Liver (tissue), 3 donors: ENCODE results near the gene OR2A12.

Source experiments
- GABPA ChIP-seq, 2 donors: IDR thresholded peaks in 1 of 2; conservative IDR thresholded peaks in 1 of 2; 2 replicates each; pipeline ENCODE4 v1.6.1; 2016; ENCODE audit warnings: antibody characterized with exemption in 2 of 2, mild to moderate bottlenecking in 1 of 2, moderate library complexity in 1 of 2
- JUND ChIP-seq, 2 donors: IDR thresholded peaks; 2 replicates each; pipeline ENCODE4 v1.6.1; 2016; ENCODE audit warnings: antibody characterized with exemption in 2 of 2
- SP1 ChIP-seq: IDR thresholded peaks from 2 replicates; pipeline ENCODE4 v1.6.1; 2018; ENCODE audit warnings: antibody characterized with exemption, mild to moderate bottlenecking
- TF ChIP-seq, protein P1 (sequence below): fragments of 150-350 bp; IDR thresholded peaks from 2 replicates; pipeline ENCODE4 v1.5.1; 2017; ENCODE audit warnings: improper control_type of control experiment, low read depth, low read length; ENCODE audit not compliant: missing input control
- TF ChIP-seq, protein P2 (sequence below): IDR thresholded peaks from 2 replicates; pipeline ENCODE4 v1.6.1; 2016; ENCODE audit warnings: antibody characterized with exemption
- donor health status: healthy.
- donor health status: healthy.

DNA sequence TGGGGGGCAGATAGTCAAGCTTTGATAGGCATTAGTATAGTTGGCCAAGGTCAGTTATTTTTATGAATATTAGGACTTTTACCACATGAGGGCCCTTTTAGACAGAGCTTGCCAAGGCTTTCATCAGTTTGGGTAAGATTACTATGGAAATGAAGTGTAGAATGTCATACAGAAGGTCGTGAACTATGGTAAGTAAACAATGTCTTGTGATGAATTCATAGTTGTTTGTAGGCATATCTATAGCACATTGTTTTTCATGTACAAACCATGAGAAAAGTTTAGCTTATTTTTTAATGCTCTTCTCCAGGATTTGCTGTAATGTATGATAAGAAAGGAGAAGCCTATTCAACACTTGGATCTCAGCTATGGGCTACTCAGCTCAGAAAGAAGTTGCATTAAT lies 27.6 kb downstream of the OR2A12 start:
- TF ChIP-seq, protein P1, sequence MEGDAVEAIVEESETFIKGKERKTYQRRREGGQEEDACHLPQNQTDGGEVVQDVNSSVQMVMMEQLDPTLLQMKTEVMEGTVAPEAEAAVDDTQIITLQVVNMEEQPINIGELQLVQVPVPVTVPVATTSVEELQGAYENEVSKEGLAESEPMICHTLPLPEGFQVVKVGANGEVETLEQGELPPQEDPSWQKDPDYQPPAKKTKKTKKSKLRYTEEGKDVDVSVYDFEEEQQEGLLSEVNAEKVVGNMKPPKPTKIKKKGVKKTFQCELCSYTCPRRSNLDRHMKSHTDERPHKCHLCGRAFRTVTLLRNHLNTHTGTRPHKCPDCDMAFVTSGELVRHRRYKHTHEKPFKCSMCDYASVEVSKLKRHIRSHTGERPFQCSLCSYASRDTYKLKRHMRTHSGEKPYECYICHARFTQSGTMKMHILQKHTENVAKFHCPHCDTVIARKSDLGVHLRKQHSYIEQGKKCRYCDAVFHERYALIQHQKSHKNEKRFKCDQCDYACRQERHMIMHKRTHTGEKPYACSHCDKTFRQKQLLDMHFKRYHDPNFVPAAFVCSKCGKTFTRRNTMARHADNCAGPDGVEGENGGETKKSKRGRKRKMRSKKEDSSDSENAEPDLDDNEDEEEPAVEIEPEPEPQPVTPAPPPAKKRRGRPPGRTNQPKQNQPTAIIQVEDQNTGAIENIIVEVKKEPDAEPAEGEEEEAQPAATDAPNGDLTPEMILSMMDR, result no peak
- TF ChIP-seq JUND (IDR thresholded peaks at IDR 0.05), result no peak
- no peak for TF ChIP-seq SP1
- TF ChIP-seq, protein P2, sequence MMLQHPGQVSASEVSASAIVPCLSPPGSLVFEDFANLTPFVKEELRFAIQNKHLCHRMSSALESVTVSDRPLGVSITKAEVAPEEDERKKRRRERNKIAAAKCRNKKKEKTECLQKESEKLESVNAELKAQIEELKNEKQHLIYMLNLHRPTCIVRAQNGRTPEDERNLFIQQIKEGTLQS, result no peak
- TF ChIP-seq GABPA (IDR thresholded peaks at IDR 0.05 in 1 of 2, conservative IDR thresholded peaks at IDR 0.05 in 1 of 2), result no peak
